SK-N-SH treated with all-trans-retinoic acid at 6 μM for 48 hours (cell line): ENCODE data around the gene ATP8A2.

Source experiments
- ATAC-seq: fragments of 200-7000 bp; cut with Tn5 transposase; 3 replicates; pipeline ENCODE4 v1.9.1; 2020; ENCODE audit warnings: mild to moderate bottlenecking, moderate library complexity
- ARNTL ChIP-seq: fragments of 450-650 bp; formaldehyde crosslinking; IDR thresholded peaks from 2 replicates; pipeline ENCODE4 v1.5.0; 2020; ENCODE audit warnings: low read depth, mild to moderate bottlenecking, moderate library complexity, borderline replicate concordance
- CREB5 ChIP-seq: fragments of 250-450 bp; sonication (Bioruptor Pico); IDR thresholded peaks from 2 replicates; pipeline ENCODE4 v1.5.1; 2020; ENCODE audit warnings: low read depth, mild to moderate bottlenecking, moderate library complexity
- CSDC2 ChIP-seq: fragments of 250-450 bp; sonication (Bioruptor Pico); IDR thresholded peaks from 2 replicates; pipeline ENCODE4 v1.5.0; 2020; ENCODE audit warnings: mild to moderate bottlenecking, moderate library complexity
- ESRRG ChIP-seq: fragments of 250-450 bp; sonication (Bioruptor Pico); IDR thresholded peaks from 2 replicates; pipeline ENCODE4 v1.6.1; 2021; ENCODE audit warnings: mild to moderate bottlenecking
- GLIS3 ChIP-seq: fragments of 250-450 bp; sonication (Bioruptor Pico); IDR thresholded peaks from 2 replicates; pipeline ENCODE4 v1.5.0; 2020; ENCODE audit warnings: mild to moderate bottlenecking, moderate library complexity
- ISL1 ChIP-seq: fragments of 250-450 bp; sonication (Bioruptor Pico); IDR thresholded peaks from 2 replicates; pipeline ENCODE4 v2.1.2; 2022; ENCODE audit warnings: mild to moderate bottlenecking, moderate library complexity
- OSR1 ChIP-seq: fragments of 250-450 bp; sonication (Bioruptor Pico); IDR thresholded peaks from 2 replicates; pipeline ENCODE4 v1.8.0; 2022; ENCODE audit warnings: moderate library complexity, mild to moderate bottlenecking, inconsistent platforms
- PATZ1 ChIP-seq: fragments of 250-450 bp; sonication (Bioruptor Pico); IDR thresholded peaks from 2 replicates; pipeline ENCODE4 v1.8.0; 2020; ENCODE audit warnings: mild to moderate bottlenecking, moderate library complexity, borderline replicate concordance
- POU6F1 ChIP-seq: fragments of 250-450 bp; sonication (Bioruptor Pico); IDR thresholded peaks from 2 replicates; pipeline ENCODE4 v1.8.0; 2021; ENCODE audit warnings: low read depth, mild to moderate bottlenecking, moderate library complexity, borderline replicate concordance
- PPARA ChIP-seq: fragments of 250-450 bp; sonication (Bioruptor Pico); IDR thresholded peaks from 2 replicates; pipeline ENCODE4 v1.5.0; 2020; ENCODE audit warnings: mild to moderate bottlenecking, borderline replicate concordance
- SNAI2 ChIP-seq: fragments of 250-450 bp; sonication (Bioruptor Pico); IDR thresholded peaks from 2 replicates; pipeline ENCODE4 v1.5.0; 2020; ENCODE audit warnings: mild to moderate bottlenecking, moderate library complexity
- TCF4 ChIP-seq: fragments of 250-450 bp; sonication (Bioruptor Pico); IDR thresholded peaks from 2 replicates; pipeline ENCODE4 v1.8.0; 2021; ENCODE audit warnings: mild to moderate bottlenecking, moderate library complexity, borderline replicate concordance
- TOX ChIP-seq: fragments of 250-450 bp; sonication (Bioruptor Pico); IDR thresholded peaks from 2 replicates; pipeline ENCODE4 v1.8.0; 2021; ENCODE audit warnings: mild to moderate bottlenecking, moderate library complexity, borderline replicate concordance
- TSHZ2 ChIP-seq: fragments of 250-450 bp; sonication (Bioruptor Pico); IDR thresholded peaks from 2 replicates; pipeline ENCODE4 v1.5.0; 2020; ENCODE audit warnings: mild to moderate bottlenecking, moderate library complexity
- ZC3H10 ChIP-seq: fragments of 250-450 bp; sonication (Bioruptor Pico); IDR thresholded peaks from 2 replicates; pipeline ENCODE4 v1.5.1; 2021; ENCODE audit warnings: mild to moderate bottlenecking, moderate library complexity
- ZFP3 ChIP-seq: fragments of 250-450 bp; sonication (Bioruptor Pico); IDR thresholded peaks from 2 replicates; pipeline ENCODE4 v1.5.0; 2020; ENCODE audit warnings: mild to moderate bottlenecking, moderate library complexity
- ZFP30 ChIP-seq: fragments of 450-650 bp; formaldehyde crosslinking; IDR thresholded peaks from 2 replicates; pipeline ENCODE4 v1.5.0; 2022; ENCODE audit warnings: mild to moderate bottlenecking, moderate library complexity
- ZNF565 ChIP-seq: fragments of 450-650 bp; formaldehyde crosslinking; conservative IDR thresholded peaks from 2 replicates; pipeline ENCODE4 v1.5.0; 2020; ENCODE audit warnings: low read depth, mild to moderate bottlenecking, moderate library complexity
- ZNF70 ChIP-seq: fragments of 450-650 bp; formaldehyde crosslinking; IDR thresholded peaks from 2 replicates; pipeline ENCODE4 v1.5.0; 2020; ENCODE audit warnings: mild to moderate bottlenecking, moderate library complexity
- ZNF8 ChIP-seq: fragments of 450-650 bp; formaldehyde crosslinking; IDR thresholded peaks from 2 replicates; pipeline ENCODE4 v1.5.0; 2020; ENCODE audit warnings: mild to moderate bottlenecking, moderate library complexity

The ATP8A2 gene

DNA sequence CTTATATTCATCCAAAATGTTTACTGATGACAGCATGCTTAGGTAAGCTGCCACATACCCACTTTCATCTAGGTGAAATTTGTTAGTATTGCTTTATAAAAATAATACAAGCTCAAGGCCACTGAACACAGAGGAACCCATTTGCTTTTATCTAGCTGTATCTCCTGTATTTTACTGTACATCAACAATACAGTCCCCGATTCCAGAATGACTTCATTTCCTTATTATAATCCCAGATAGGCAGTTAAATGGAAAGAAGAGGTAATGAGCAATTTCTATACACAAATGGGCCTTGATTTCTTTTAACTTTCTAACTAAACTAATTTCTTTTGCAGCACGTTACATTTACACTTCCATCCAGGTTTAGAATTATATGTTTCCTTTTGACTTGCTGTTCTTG, 593.8 kb downstream of the ATP8A2 start:
- no peak for TF ChIP-seq ZNF8 (CRISPR knock-in tag)
- no peak for TF ChIP-seq ARNTL (CRISPR knock-in tag)
- ATAC-seq = no peak

DNA sequence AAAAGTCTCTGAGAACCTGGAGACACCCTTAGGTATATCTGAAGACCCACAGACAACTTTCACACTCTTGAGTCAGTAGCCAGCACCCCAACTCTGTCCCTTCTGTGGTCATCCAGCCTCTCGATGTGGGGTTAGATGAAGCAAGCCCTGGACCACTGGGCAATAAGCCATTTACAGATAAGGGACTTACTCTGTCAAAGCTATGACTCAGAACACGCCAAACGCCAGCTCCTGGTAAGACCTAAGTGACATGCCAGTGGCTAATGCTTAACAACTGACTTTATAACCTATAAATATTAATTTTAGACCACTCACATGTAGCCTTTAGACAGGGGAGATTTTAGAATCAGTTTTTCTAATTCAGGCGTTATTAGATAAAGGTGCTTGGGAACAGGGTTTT, 594.3 kb downstream of the ATP8A2 start:
- ATAC-seq = no peak
- TF ChIP-seq ZC3H10 (CRISPR knock-in tag) = no peak
- TF ChIP-seq PATZ1 (CRISPR knock-in tag) = no peak
- no peak for TF ChIP-seq ISL1 (CRISPR knock-in tag)
- TF ChIP-seq GLIS3 = no peak
- TF ChIP-seq TCF4 (CRISPR knock-in tag) = no peak
- no peak for TF ChIP-seq OSR1 (CRISPR knock-in tag)
- no peak for TF ChIP-seq ZNF8 (CRISPR knock-in tag)
- TF ChIP-seq ZFP30 = no peak
- TF ChIP-seq, all 23 proteins: peak for 0

- ATAC-seq = no peak
Observed at GRCh38 chr13:25967144-25967543, 595.4 kb downstream of the ATP8A2 start.

DNA sequence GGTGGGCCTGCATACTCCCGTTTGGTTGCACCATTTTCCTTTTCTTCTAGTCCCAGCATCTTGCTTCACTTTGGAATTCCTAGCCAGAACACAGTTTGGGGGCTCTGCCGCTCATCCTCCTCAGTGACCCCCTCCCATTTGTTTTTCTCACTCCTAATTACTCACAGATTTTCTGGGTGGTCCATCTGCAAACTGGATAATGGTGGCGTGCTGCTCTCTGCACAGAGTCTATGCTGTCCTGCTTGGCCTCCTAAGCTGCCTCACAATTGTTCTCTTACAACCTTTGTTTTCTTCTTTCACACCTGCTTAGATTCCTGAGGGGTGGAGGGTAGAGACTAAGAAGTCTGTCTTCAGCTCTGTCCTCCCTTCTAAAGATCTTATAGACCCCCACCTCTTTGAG, 599.3 kb downstream of the ATP8A2 start:
- no peak for ATAC-seq
- TF ChIP-seq TOX (CRISPR knock-in tag) = no peak
- TF ChIP-seq ZNF565 (CRISPR knock-in tag) = no peak
- no peak for TF ChIP-seq ESRRG
- TF ChIP-seq SNAI2 (CRISPR knock-in tag) = no peak
- TF ChIP-seq CSDC2 = no peak
- TF ChIP-seq ZFP3 = no peak
- no peak for TF ChIP-seq ARNTL (CRISPR knock-in tag)
- TF ChIP-seq ZNF70 (CRISPR knock-in tag) = no peak
- no peak for TF ChIP-seq OSR1 (CRISPR knock-in tag)
- TF ChIP-seq, all 23 proteins: peak for 0

More at GRCh38 chr13:25967144-25967543, 595.4 kb downstream of the ATP8A2 start:
- no peak for TF ChIP-seq ZC3H10 (CRISPR knock-in tag)
- no peak for TF ChIP-seq ZFP3
- TF ChIP-seq CREB5 (CRISPR knock-in tag) = no peak
- no peak for TF ChIP-seq ZFP30
- no peak for TF ChIP-seq GLIS3
- no peak for TF ChIP-seq TOX (CRISPR knock-in tag)
- no peak for TF ChIP-seq TSHZ2 (CRISPR knock-in tag)
- TF ChIP-seq SNAI2 (CRISPR knock-in tag) = no peak

GRCh38 chr13:25971459-25972145, 599.8 kb downstream of the ATP8A2 start:
- ATAC-seq = no peak
- no peak for TF ChIP-seq PPARA (CRISPR knock-in tag)
- no peak for TF ChIP-seq POU6F1 (CRISPR knock-in tag)
- TF ChIP-seq ISL1 (CRISPR knock-in tag) = no peak
- TF ChIP-seq OSR1 (CRISPR knock-in tag) = no peak
- no peak for TF ChIP-seq ZNF8 (CRISPR knock-in tag)
- no peak for TF ChIP-seq ARNTL (CRISPR knock-in tag)
- TF ChIP-seq TSHZ2 (CRISPR knock-in tag) = no peak
- TF ChIP-seq PATZ1 (CRISPR knock-in tag) = no peak
